PC-9 (cell line): ENCODE data around the gene CLEC7A.

Source experiments
- EZH2 ChIP-seq: fragments of 200-600 bp; sonication (generic); IDR thresholded peaks from 2 replicates; pipeline ENCODE4 v1.8.0; 2017; ENCODE audit warnings: antibody characterized with exemption, low read depth
- TF ChIP-seq, protein P1 (sequence below): fragments of 200-600 bp; sonication (generic); conservative IDR thresholded peaks from 2 replicates; pipeline ENCODE4 v1.6.1; 2017; ENCODE audit warnings: mixed run types, antibody characterized with exemption, mild to moderate bottlenecking, moderate library complexity

DNA sequence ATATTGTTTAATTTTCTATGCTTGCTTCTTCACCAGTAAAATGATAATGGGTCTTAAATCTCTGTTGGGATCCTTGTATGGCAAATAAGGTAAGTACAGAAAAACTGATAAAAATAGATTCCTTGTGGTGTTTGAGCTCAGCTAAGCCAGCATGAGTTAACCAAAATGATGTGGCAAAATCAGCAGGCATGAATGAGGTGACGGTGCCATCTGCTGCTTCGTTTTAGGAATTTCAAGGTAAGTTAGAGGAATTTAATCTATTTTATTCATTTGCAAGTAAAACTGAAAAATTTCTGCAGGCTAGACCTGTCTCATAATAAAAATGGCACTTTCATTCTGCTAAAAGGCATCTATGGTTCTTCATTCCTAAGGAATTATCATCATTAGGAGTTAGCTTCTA, 10.0 kb upstream of the CLEC7A start:
- TF ChIP-seq, protein P1, sequence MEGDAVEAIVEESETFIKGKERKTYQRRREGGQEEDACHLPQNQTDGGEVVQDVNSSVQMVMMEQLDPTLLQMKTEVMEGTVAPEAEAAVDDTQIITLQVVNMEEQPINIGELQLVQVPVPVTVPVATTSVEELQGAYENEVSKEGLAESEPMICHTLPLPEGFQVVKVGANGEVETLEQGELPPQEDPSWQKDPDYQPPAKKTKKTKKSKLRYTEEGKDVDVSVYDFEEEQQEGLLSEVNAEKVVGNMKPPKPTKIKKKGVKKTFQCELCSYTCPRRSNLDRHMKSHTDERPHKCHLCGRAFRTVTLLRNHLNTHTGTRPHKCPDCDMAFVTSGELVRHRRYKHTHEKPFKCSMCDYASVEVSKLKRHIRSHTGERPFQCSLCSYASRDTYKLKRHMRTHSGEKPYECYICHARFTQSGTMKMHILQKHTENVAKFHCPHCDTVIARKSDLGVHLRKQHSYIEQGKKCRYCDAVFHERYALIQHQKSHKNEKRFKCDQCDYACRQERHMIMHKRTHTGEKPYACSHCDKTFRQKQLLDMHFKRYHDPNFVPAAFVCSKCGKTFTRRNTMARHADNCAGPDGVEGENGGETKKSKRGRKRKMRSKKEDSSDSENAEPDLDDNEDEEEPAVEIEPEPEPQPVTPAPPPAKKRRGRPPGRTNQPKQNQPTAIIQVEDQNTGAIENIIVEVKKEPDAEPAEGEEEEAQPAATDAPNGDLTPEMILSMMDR: peak; percentile 82
- TF ChIP-seq EZH2: no peak
